Smooth muscle cell (in vitro differentiated cells): ENCODE measurements around the gene UPK3A. TPM values are rescaled to one million over a fixed set of nuclear protein-coding genes. Genes with fewer than 3 reads are reported as not detected.

ENCODE experiments used
- DNase-seq: peaks from one replicate; lab custom pipeline; 2025; ENCODE audit not compliant: unreplicated experiment; lab: John Stamatoyannopoulos, UW
- H2AFZ ChIP-seq: fragments of 200-600 bp; sonication (generic); 2 replicates; pipeline ENCODE4 v1.6.0; 2016; ENCODE audit warnings: antibody characterized with exemption, low read depth, mild to moderate bottlenecking
- H3F3A ChIP-seq: fragments of 200-600 bp; sonication (generic); 2 replicates; pipeline ENCODE4 v1.6.0; 2017; ENCODE audit warnings: antibody characterized with exemption, low read depth
- H3K27ac ChIP-seq: fragments of 200-600 bp; sonication (generic); 2 replicates; pipeline ENCODE4 v1.5.1; 2016; ENCODE audit warnings: low read depth, mild to moderate bottlenecking
- H3K27me3 ChIP-seq: fragments of 200-600 bp; sonication (generic); 2 replicates; pipeline ENCODE4 v1.6.1; 2016; ENCODE audit warnings: low read depth, mild to moderate bottlenecking
- H3K36me3 ChIP-seq: fragments of 200-600 bp; sonication (generic); 2 replicates; pipeline ENCODE4 v1.5.1; 2016; ENCODE audit warnings: low read depth
- H3K4me1 ChIP-seq: fragments of 200-600 bp; sonication (generic); 2 replicates; pipeline ENCODE4 v1.5.1; 2016; ENCODE audit warnings: low read depth
- H3K4me2 ChIP-seq: fragments of 200-600 bp; sonication (generic); 2 replicates; pipeline ENCODE4 v1.6.0; 2016; ENCODE audit warnings: mild to moderate bottlenecking
- H3K4me3 ChIP-seq: fragments of 200-600 bp; sonication (generic); 2 replicates; pipeline ENCODE4 v1.5.1; 2016; ENCODE audit warnings: mild to moderate bottlenecking
- H3K79me2 ChIP-seq: fragments of 200-600 bp; sonication (generic); 2 replicates; pipeline ENCODE4 v1.6.0; 2016; ENCODE audit warnings: low read depth, mild to moderate bottlenecking
- H3K9ac ChIP-seq: fragments of 200-600 bp; sonication (generic); 2 replicates; pipeline ENCODE4 v1.6.0; 2016; ENCODE audit warnings: low read depth
- H3K9me3 ChIP-seq: fragments of 200-600 bp; sonication (generic); replicated peaks from 2 replicates; pipeline ENCODE4 v1.5.1; 2016; ENCODE audit warnings: low read depth
- H4K20me1 ChIP-seq: fragments of 200-600 bp; sonication (generic); 2 replicates; pipeline ENCODE4 v1.6.0; 2016; ENCODE audit warnings: low read depth
- CTCF ChIP-seq: fragments of 200-600 bp; sonication (generic); IDR thresholded peaks from 2 replicates; pipeline ENCODE4 v1.5.1; 2017; ENCODE audit warnings: borderline replicate concordance, mild to moderate bottlenecking, antibody characterized with exemption; ENCODE audit not compliant: insufficient read depth, poor library complexity, severe bottlenecking
- WGBS: methylation state at CpG from one replicate; pipeline ENCODE4 v1.1.7; 2016; ENCODE audit warnings: low lambda C conversion rate; 5-methylcytosine and 5-hydroxymethylcytosine counted together
- polyA plus RNA-seq: library from polyadenylated mRNA; unstranded; fragments of >200 nt; fragmentation: Nextera tagmentation; extraction: Ambion mirVana; gene quantifications from 2 replicates; pipeline ENCODE4 v1.2.1, GENCODE V29; 2016
- total RNA-seq: library from RNA; depleted of rRNA; stranded (reverse); fragments of >200 nt; gene quantifications from 2 replicates; pipeline ENCODE4 v1.2.3, GENCODE V29; 2014

UPK3A gene
- total and polyA plus RNA-seq, 2 experiments from 2014 or later: not detected

GRCh38 chr22:45310331-45310976 is 25.7 kb downstream of the UPK3A start:
- no peak overlapping the region for H3K27ac ChIP-seq
- DNase-seq: no peak
- peak overlapping the region; percentile 87 for H3K9ac ChIP-seq
- TF ChIP-seq CTCF: no peak
- H3K79me2 ChIP-seq: peaks cover 49% of the 10 kb centered on the region
- peaks cover 10% of the 10 kb centered on the region for H4K20me1 ChIP-seq
- no peaks in the 10 kb centered on the region for H3K36me3 ChIP-seq
- H3K9me3 ChIP-seq: no peaks in the 10 kb centered on the region
- H3K4me2 ChIP-seq: peak overlapping the region; percentile 100
- H2AFZ ChIP-seq: peak overlapping the region; percentile 89
- 7% methylated on average over 28 of the region's 33 CpGs for WGBS
- H3F3A ChIP-seq: no peaks in the 10 kb centered on the region
- H3K27me3 ChIP-seq: no peaks in the 10 kb centered on the region
- peak overlapping the region; percentile 91 for H3K4me3 ChIP-seq
- peaks cover 24% of the 10 kb centered on the region for H3K4me1 ChIP-seq

GRCh38 chr22:45310977-45311531 is 26.3 kb downstream of the UPK3A start:
- peaks cover 55% of the 10 kb centered on the region for H3K79me2 ChIP-seq
- TF ChIP-seq CTCF: no peak
- DNase-seq: no peak

GRCh38 chr22:45312415-45312814 is 27.7 kb downstream of the UPK3A start:
- Histone ChIP-seq H3F3A (peaks cover under 1% of the 10 kb centered on the region), H3K4me3 (no peak overlapping the region), H4K20me1 (peaks cover 10% of the 10 kb centered on the region), H3K4me1 (peaks cover 24% of the 10 kb centered on the region), H3K36me3 (no peaks in the 10 kb centered on the region), H2AFZ (no peak overlapping the region), H3K27ac (peak overlapping the region; percentile 5), H3K79me2 (peaks cover 65% of the 10 kb centered on the region), H3K9ac (no peak overlapping the region), H3K9me3 (no peaks in the 10 kb centered on the region), H3K27me3 (no peaks in the 10 kb centered on the region), H3K4me2 (no peak overlapping the region)
- no peak for TF ChIP-seq CTCF
- 86% methylated on average over 8 of the region's 8 CpGs for WGBS
- DNase-seq: no peak

More at GRCh38 chr22:45310977-45311531, 26.3 kb downstream of the UPK3A start:
- H3K4me3 ChIP-seq: peak overlapping the region; percentile 91
- peak overlapping the region; percentile 100 for H3K4me2 ChIP-seq
- H4K20me1 ChIP-seq: peaks cover 10% of the 10 kb centered on the region
- peak overlapping the region; percentile 87 for H3K9ac ChIP-seq
- H2AFZ ChIP-seq: no peak overlapping the region
- 56% methylated on average over 14 of the region's 14 CpGs for WGBS
- H3K4me1 ChIP-seq: peaks cover 24% of the 10 kb centered on the region
- no peaks in the 10 kb centered on the region for H3K9me3 ChIP-seq
- no peaks in the 10 kb centered on the region for H3F3A ChIP-seq
- H3K27ac ChIP-seq: no peak overlapping the region
- H3K36me3 ChIP-seq: no peaks in the 10 kb centered on the region
- no peaks in the 10 kb centered on the region for H3K27me3 ChIP-seq
